Gastrocnemius medialis (tissue), 4 donors: ENCODE measurements around the gene PAPOLA.

Source experiments
- POLR2A ChIP-seq, 2 donors: fragments of 450-650 bp; IDR thresholded peaks; one replicate each; pipeline ENCODE4 v1.6.1; 2017; ENCODE audit warnings: antibody characterized with exemption in 2 of 2, mild to moderate bottlenecking in 2 of 2, moderate library complexity in 2 of 2
- TF ChIP-seq, protein P1 (sequence below), 5 experiments: fragments of 450-650 bp in 3 of 5; fragments of 200-600 bp in 2 of 5; sonication (generic) in 2 of 5; IDR thresholded peaks in 4 of 5; conservative IDR thresholded peaks in 1 of 5; 1 replicate in 4 of 5; 2 replicates in 1 of 5; pipeline ENCODE4 v1.5.1; 2016 to 2019; ENCODE audit warnings: antibody characterized with exemption in 5 of 5, mild to moderate bottlenecking in 3 of 5, moderate library complexity in 3 of 5

DNA sequence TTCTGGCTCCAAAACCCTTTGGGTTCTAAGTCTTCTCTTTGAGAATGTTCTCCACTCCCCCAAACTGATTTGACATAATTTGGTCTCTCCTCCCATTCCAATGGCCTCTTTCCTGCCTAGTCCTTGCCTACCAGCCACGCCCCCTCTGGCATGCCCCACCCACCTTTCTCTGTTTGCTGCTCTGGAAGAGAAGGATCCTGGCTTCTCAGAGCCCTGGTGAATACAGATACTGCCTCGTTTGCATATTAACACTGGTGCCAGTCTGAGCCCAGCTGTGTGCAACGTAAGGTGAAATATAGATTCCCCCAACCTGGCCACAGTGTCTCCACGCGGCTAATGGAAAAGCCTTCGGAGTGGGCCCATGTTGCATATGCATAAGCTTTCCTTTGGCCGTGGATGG is 79.7 kb downstream of the PAPOLA start:
- no peak for TF ChIP-seq POLR2A (IDR thresholded peaks at IDR 0.05)
- TF ChIP-seq, protein P1, sequence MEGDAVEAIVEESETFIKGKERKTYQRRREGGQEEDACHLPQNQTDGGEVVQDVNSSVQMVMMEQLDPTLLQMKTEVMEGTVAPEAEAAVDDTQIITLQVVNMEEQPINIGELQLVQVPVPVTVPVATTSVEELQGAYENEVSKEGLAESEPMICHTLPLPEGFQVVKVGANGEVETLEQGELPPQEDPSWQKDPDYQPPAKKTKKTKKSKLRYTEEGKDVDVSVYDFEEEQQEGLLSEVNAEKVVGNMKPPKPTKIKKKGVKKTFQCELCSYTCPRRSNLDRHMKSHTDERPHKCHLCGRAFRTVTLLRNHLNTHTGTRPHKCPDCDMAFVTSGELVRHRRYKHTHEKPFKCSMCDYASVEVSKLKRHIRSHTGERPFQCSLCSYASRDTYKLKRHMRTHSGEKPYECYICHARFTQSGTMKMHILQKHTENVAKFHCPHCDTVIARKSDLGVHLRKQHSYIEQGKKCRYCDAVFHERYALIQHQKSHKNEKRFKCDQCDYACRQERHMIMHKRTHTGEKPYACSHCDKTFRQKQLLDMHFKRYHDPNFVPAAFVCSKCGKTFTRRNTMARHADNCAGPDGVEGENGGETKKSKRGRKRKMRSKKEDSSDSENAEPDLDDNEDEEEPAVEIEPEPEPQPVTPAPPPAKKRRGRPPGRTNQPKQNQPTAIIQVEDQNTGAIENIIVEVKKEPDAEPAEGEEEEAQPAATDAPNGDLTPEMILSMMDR (IDR thresholded peaks at IDR 0.05 in 4 of 5, conservative IDR thresholded peaks at IDR 0.05 in 1 of 5), result no peak
